Breast epithelium (tissue), 3 donors: ENCODE data around the gene TOX2.

ENCODE experiments used
- CTCF ChIP-seq, 3 donors: fragments of 450-650 bp; IDR thresholded peaks; one replicate each; pipeline ENCODE4 v1.5.1; 2016 to 2017; ENCODE audit warnings: antibody characterized with exemption in 3 of 3, mild to moderate bottlenecking in 3 of 3, moderate library complexity in 3 of 3
- POLR2A ChIP-seq: fragments of 450-650 bp; IDR thresholded peaks from one replicate; pipeline ENCODE4 v1.6.1; 2016; ENCODE audit warnings: antibody characterized with exemption, mild to moderate bottlenecking, moderate library complexity

GRCh38 chr20:44028868-44029847 lies 114.5 kb downstream of the TOX2 start:
- no peak for TF ChIP-seq CTCF (IDR thresholded peaks at IDR 0.05)
- no peak for TF ChIP-seq POLR2A
